Fibroblast of lung (primary cell): Measurements from ENCODE around the gene ATP2B1.

Experiments used
- CTCF ChIP-seq, 2 donors: IDR thresholded peaks in 1 of 2; conservative IDR thresholded peaks in 1 of 2; 1 replicate in 1 of 2; 2 replicates in 1 of 2; pipeline ENCODE4 v1.5.1; 2011 to 2012; ENCODE audit warnings: low read length in 2 of 2, control low read depth in 1 of 2, inconsistent platforms in 1 of 2, low read depth in 1 of 2, mild to moderate bottlenecking in 1 of 2
- EZH2 ChIP-seq: IDR thresholded peaks from 2 replicates; pipeline ENCODE4 v1.5.1; 2012; ENCODE audit warnings: low read length, control low read depth, mild to moderate bottlenecking; ENCODE audit errors: missing control alignments

DNA sequence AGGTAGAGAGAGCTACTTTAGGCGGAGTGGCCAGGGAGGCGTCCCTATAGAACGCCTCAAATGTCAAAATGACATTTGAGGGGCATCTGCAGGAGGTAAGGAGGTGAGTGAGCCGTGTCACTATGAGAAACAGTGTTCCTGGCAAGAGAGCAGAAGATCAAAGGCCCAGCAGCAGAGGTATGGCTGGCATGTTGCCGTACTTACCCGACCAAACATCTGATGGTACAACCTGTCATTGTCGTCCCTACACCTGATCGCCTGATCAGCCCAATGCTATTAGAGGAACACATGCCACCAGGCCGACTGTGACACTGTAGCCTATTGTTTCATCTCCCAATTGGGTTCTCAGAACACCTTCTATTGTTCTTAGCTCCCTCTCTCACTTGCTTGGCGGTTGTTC is 148.9 kb downstream of the ATP2B1 start:
- TF ChIP-seq CTCF (conservative IDR thresholded peaks at IDR 0.05 in 1 of 2, IDR thresholded peaks at IDR 0.05 in 1 of 2; ENCODE audit: low read depth in 1 of 2, low read length in 2 of 2) (no peak), EZH2 (no peak)
